ENCODE data around the gene ARSI.

DNA sequence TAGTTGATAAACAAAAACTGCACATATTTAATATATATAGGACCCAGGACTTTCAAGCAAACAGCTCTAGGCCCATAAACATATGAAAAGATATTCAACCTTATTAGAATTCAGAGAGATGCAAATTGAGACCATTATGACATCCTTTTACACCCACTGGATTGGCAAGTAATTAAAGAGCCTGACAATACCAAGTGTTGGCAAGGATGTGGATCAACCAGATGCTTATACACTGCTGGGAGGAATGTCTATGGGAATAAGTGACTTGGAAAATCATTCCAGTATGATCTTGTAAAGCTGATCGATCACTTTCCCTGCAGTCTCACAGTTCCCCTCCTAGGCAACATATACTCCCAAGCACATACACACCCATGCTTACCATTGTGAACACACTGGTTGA lies 39.3 kb upstream of the ARSI start:
- no peak for TF ChIP-seq POLR2AphosphoS5 (IDR thresholded peaks at IDR 0.05; ENCODE audit: low read depth, low read length)
- TF ChIP-seq POLR2A (IDR thresholded peaks at IDR 0.05; ENCODE audit: low read depth, low read length): no peak
- no peak for TF ChIP-seq TAF1 (IDR thresholded peaks at IDR 0.05; ENCODE audit: low read depth, low read length)

All from GM12891 (cell line).